Thyroid gland (tissue), 4 donors: ENCODE data around the gene MCAT.

Source experiments
- CTCF ChIP-seq, 6 experiments: fragments of 200-600 bp in 3 of 6; fragments of 450-650 bp in 3 of 6; sonication (generic) in 3 of 6; IDR thresholded peaks; one replicate each; pipeline ENCODE4 v1.5.1; 2016 to 2019; ENCODE audit warnings: antibody characterized with exemption in 6 of 6, mild to moderate bottlenecking in 2 of 6, inconsistent platforms in 1 of 6, moderate library complexity in 1 of 6
- POLR2A ChIP-seq, 2 donors: fragments of 450-650 bp; IDR thresholded peaks; one replicate each; pipeline ENCODE4 v1.6.1; 2017; ENCODE audit warnings: antibody characterized with exemption in 2 of 2, mild to moderate bottlenecking in 2 of 2, moderate library complexity in 1 of 2

DNA sequence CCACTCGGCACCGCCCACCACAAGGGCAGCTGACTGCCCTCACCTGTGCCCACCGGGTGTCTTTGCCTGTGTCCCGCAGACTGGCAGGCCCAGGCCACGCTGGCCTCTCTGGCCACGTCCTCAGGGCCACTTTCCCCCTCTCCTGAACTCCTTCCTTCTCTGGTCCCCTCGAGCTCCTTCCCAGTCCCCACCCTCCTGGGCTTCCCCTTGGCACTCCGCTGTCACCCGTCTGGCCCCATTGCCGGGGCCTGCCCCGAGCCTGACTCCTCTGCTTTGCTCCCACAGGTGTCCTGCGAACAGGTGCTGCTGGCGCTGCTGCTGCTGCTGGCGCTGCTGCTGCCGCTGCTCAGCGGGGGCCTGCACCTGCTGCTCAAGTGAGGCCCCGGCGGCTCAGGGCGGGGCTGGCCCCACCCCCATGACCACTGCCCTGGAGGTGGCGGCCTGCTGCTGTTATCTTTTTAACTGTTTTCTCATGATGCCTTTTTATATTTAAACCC, 14.2 kb downstream of the MCAT start:
- TF ChIP-seq CTCF (IDR thresholded peaks at IDR 0.05), result no peak
- TF ChIP-seq POLR2A (IDR thresholded peaks at IDR 0.05), result no peak
